HepG2 (cell line): ENCODE data around the gene BMF. TPM values are rescaled to one million over a fixed set of nuclear protein-coding genes. Genes with fewer than 3 reads are reported as not detected.
A peak's percentile ranks its signal among the peaks of the same experiment; 100 is the strongest.

ENCODE experiments used
- FOSL2 ChIP-seq: sonication (generic); formaldehyde crosslinking; IDR thresholded peaks from 2 replicates; pipeline ENCODE4 v1.4.0; 2020; ENCODE audit warnings: missing genetic modification reagents
- FOXP1 ChIP-seq, 2 experiments: fragments of 450-650 bp in 1 of 2; IDR thresholded peaks; 2 replicates each; pipeline ENCODE4 v1.6.1; 2017 to 2018; ENCODE audit warnings: antibody characterized with exemption in 1 of 2
- KAT2B ChIP-seq: fragments of 150-350 bp; IDR thresholded peaks from 2 replicates; pipeline ENCODE4 v1.6.1; 2014; ENCODE audit warnings: low read depth, low read length, borderline replicate concordance
- MAZ ChIP-seq, 2 experiments: sonication (generic) in 1 of 2; formaldehyde crosslinking in 1 of 2; IDR thresholded peaks; 2 replicates each; pipeline versions ENCODE4 v1.5.0 to v1.6.1; 2012 to 2020; ENCODE audit warnings: low read depth in 2 of 2, mild to moderate bottlenecking in 2 of 2, borderline replicate concordance in 1 of 2, improper control_type of control experiment in 1 of 2, low read length in 1 of 2, missing genetic modification reagents in 1 of 2, moderate library complexity in 1 of 2
- NFYB ChIP-seq: sonication (generic); formaldehyde crosslinking; IDR thresholded peaks from 2 replicates; pipeline ENCODE4 v1.4.0; 2020; ENCODE audit warnings: missing genetic modification reagents
- PAX8 ChIP-seq: sonication (generic); formaldehyde crosslinking; IDR thresholded peaks from 2 replicates; pipeline ENCODE4 v1.8.0; 2022; ENCODE audit warnings: mild to moderate bottlenecking, missing genetic modification reagents, borderline replicate concordance
- RFX5 ChIP-seq: IDR thresholded peaks from 2 replicates; pipeline ENCODE4 v1.6.1; 2011; ENCODE audit warnings: low read depth, low read length, improper control_type of control experiment
- SMARCC2 ChIP-seq: fragments of 450-650 bp; IDR thresholded peaks from 2 replicates; pipeline ENCODE4 v1.6.1; 2017; ENCODE audit warnings: antibody characterized with exemption, mild to moderate bottlenecking
- TOE1 ChIP-seq: sonication (generic); formaldehyde crosslinking; IDR thresholded peaks from 2 replicates; pipeline ENCODE4 v1.4.0; 2020; ENCODE audit warnings: mild to moderate bottlenecking, missing genetic modification reagents
- XRCC5 ChIP-seq: fragments of 200-400 bp; formaldehyde crosslinking; optimal IDR thresholded peaks from 2 replicates; pipeline ENCODE3; 2017; ENCODE audit warnings: mild to moderate bottlenecking, low read length
- ZNF331 ChIP-seq: sonication (generic); formaldehyde crosslinking; IDR thresholded peaks from 2 replicates; pipeline ENCODE4 v1.4.0; 2020; ENCODE audit warnings: missing genetic modification reagents
- ZNF629 ChIP-seq: sonication (generic); formaldehyde crosslinking; conservative IDR thresholded peaks from 2 replicates; pipeline ENCODE4 v1.5.0; 2020; ENCODE audit warnings: missing genetic modification reagents
- ZNF780A ChIP-seq: sonication (generic); formaldehyde crosslinking; IDR thresholded peaks from 2 replicates; pipeline ENCODE4 v1.8.0; 2022; ENCODE audit warnings: mild to moderate bottlenecking, missing genetic modification reagents, moderate library complexity
- ZSCAN30 ChIP-seq: sonication (generic); formaldehyde crosslinking; IDR thresholded peaks from 2 replicates; pipeline ENCODE4 v1.5.0; 2020; ENCODE audit warnings: mild to moderate bottlenecking, missing genetic modification reagents
- polyA plus RNA-seq, 8 experiments: library from polyadenylated mRNA; depleted of rRNA in 3 of 8; stranded (reverse) in 7 of 8; unstranded in 1 of 8; fragments of >200 nt; fragmentation: Illumina TruSeq in 4 of 8; extraction: Trizol in 4 of 8; gene quantifications; 2 replicates each; pipeline versions ENCODE4 v1.2.1 to v1.2.3, GENCODE V29; 2011 to 2016; ENCODE audit warnings: low read depth in 4 of 8, missing spikeins in 1 of 8, mixed read lengths in 1 of 8; ENCODE audit not compliant: insufficient read depth in 1 of 8
- total RNA-seq, 5 experiments: library from RNA; depleted of rRNA; stranded (reverse); fragments of >200 nt; fragmentation: Illumina TruSeq; extraction: Trizol; gene quantifications; 2 replicates each; pipeline ENCODE4 v1.2.3, GENCODE V29; 2016; ENCODE audit warnings: low read depth in 1 of 5
- TF ChIP-seq, protein P1 (sequence below): sonication (generic); formaldehyde crosslinking; IDR thresholded peaks from 2 replicates; pipeline ENCODE4 v1.4.0; 2020; ENCODE audit warnings: missing genetic modification reagents, mild to moderate bottlenecking, borderline replicate concordance
- TF ChIP-seq, protein P2 (sequence below): sonication (generic); formaldehyde crosslinking; IDR thresholded peaks from 2 replicates; pipeline ENCODE4 v1.4.0; 2020; ENCODE audit warnings: missing genetic modification reagents
- TF ChIP-seq, protein P3 (sequence below): sonication (generic); formaldehyde crosslinking; IDR thresholded peaks from 2 replicates; pipeline ENCODE4 v1.4.0; 2020; ENCODE audit warnings: missing genetic modification reagents
- TF ChIP-seq, protein P4 (sequence below): sonication (generic); formaldehyde crosslinking; IDR thresholded peaks from 2 replicates; pipeline ENCODE4 v1.4.0; 2020; ENCODE audit warnings: missing genetic modification reagents

The BMF gene
- total and polyA plus RNA-seq, 2 of the 13 experiments (the other 11 are each of a cell fraction or from before 2014, with no cell fraction given) = 8.7 to 15.9 TPM

DNA sequence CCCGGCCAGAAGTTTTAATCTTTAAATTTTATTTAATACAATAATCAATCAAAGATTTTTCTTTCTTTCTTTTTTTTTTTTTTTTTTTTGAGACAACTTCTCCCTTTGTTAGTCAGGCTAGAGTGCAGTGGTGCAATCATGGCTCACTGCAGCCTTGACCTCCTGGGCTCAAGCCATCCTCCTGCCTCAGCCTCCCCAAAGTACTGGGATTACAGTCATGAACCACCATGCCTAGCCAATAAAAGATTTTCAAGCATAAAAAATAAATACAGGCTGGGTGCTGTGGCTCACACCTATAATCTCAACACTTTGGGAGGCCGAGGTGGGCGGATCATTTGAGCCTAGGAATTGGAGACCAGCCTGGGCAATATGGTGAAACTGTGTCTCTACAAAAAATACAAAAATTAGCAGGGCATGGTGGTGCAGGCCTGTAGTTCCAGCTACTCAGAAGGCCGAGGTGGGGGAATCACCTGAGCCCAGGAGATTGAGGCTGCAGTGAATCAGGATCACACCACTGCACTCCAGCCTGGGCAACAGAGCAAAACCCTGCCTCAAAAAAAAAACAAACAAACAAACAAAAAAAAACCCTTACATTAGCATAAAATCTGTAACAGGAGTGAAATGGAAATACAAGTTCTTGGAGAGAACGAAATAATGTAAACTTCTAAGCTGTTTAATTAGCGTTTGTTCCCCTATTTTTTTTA lies 40.6 kb downstream of the BMF start (continued):
- TF ChIP-seq, protein P1, sequence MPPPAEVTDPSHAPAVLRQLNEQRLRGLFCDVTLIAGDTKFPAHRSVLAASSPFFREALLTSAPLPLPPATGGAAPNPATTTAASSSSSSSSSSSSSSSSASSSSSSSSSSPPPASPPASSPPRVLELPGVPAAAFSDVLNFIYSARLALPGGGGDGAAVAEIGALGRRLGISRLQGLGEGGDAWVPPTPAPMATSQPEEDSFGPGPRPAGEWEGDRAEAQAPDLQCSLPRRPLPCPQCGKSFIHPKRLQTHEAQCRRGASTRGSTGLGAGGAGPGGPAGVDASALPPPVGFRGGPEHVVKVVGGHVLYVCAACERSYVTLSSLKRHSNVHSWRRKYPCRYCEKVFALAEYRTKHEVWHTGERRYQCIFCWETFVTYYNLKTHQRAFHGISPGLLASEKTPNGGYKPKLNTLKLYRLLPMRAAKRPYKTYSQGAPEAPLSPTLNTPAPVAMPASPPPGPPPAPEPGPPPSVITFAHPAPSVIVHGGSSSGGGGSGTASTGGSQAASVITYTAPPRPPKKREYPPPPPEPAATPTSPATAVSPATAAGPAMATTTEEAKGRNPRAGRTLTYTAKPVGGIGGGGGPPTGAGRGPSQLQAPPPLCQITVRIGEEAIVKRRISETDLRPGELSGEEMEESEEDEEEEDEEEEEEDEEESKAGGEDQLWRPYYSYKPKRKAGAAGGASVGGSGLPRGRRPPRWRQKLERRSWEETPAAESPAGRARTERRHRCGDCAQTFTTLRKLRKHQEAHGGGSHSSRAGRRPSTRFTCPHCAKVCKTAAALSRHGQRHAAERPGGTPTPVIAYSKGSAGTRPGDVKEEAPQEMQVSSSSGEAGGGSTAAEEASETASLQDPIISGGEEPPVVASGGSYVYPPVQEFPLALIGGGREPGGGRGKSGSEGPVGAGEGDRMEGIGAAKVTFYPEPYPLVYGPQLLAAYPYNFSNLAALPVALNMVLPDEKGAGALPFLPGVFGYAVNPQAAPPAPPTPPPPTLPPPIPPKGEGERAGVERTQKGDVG (CRISPR knock-in tag) = no peak
- no peak for TF ChIP-seq ZNF780A (CRISPR knock-in tag)
- no peak for TF ChIP-seq NFYB (CRISPR knock-in tag)
- no peak for TF ChIP-seq ZNF629 (CRISPR knock-in tag)
- TF ChIP-seq ZNF331 (CRISPR knock-in tag) = no peak
- TF ChIP-seq, protein P2, sequence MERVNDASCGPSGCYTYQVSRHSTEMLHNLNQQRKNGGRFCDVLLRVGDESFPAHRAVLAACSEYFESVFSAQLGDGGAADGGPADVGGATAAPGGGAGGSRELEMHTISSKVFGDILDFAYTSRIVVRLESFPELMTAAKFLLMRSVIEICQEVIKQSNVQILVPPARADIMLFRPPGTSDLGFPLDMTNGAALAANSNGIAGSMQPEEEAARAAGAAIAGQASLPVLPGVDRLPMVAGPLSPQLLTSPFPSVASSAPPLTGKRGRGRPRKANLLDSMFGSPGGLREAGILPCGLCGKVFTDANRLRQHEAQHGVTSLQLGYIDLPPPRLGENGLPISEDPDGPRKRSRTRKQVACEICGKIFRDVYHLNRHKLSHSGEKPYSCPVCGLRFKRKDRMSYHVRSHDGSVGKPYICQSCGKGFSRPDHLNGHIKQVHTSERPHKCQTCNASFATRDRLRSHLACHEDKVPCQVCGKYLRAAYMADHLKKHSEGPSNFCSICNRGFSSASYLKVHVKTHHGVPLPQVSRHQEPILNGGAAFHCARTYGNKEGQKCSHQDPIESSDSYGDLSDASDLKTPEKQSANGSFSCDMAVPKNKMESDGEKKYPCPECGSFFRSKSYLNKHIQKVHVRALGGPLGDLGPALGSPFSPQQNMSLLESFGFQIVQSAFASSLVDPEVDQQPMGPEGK (CRISPR knock-in tag) = peak; percentile 62
- 0 out of 2 replicates have a peak, but pooled peaks have one; percentile 9 for TF ChIP-seq FOSL2 (CRISPR knock-in tag)
- no peak for TF ChIP-seq KAT2B
- TF ChIP-seq RFX5 = no peak
- TF ChIP-seq, protein P3, sequence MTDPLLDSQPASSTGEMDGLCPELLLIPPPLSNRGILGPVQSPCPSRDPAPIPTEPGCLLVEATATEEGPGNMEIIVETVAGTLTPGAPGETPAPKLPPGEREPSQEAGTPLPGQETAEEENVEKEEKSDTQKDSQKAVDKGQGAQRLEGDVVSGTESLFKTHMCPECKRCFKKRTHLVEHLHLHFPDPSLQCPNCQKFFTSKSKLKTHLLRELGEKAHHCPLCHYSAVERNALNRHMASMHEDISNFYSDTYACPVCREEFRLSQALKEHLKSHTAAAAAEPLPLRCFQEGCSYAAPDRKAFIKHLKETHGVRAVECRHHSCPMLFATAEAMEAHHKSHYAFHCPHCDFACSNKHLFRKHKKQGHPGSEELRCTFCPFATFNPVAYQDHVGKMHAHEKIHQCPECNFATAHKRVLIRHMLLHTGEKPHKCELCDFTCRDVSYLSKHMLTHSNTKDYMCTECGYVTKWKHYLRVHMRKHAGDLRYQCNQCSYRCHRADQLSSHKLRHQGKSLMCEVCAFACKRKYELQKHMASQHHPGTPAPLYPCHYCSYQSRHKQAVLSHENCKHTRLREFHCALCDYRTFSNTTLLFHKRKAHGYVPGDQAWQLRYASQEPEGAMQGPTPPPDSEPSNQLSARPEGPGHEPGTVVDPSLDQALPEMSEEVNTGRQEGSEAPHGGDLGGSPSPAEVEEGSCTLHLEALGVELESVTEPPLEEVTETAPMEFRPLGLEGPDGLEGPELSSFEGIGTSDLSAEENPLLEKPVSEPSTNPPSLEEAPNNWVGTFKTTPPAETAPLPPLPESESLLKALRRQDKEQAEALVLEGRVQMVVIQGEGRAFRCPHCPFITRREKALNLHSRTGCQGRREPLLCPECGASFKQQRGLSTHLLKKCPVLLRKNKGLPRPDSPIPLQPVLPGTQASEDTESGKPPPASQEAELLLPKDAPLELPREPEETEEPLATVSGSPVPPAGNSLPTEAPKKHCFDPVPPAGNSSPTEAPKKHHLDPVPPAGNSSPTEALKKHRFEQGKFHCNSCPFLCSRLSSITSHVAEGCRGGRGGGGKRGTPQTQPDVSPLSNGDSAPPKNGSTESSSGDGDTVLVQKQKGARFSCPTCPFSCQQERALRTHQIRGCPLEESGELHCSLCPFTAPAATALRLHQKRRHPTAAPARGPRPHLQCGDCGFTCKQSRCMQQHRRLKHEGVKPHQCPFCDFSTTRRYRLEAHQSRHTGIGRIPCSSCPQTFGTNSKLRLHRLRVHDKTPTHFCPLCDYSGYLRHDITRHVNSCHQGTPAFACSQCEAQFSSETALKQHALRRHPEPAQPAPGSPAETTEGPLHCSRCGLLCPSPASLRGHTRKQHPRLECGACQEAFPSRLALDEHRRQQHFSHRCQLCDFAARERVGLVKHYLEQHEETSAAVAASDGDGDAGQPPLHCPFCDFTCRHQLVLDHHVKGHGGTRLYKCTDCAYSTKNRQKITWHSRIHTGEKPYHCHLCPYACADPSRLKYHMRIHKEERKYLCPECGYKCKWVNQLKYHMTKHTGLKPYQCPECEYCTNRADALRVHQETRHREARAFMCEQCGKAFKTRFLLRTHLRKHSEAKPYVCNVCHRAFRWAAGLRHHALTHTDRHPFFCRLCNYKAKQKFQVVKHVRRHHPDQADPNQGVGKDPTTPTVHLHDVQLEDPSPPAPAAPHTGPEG (CRISPR knock-in tag) = no peak
- TF ChIP-seq, protein P4, sequence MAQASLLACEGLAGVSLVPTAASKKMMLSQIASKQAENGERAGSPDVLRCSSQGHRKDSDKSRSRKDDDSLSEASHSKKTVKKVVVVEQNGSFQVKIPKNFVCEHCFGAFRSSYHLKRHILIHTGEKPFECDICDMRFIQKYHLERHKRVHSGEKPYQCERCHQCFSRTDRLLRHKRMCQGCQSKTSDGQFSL = peak; percentile 17; the same call in 1 of the 2 replicates
- no peak for TF ChIP-seq TOE1 (CRISPR knock-in tag)
- no peak for TF ChIP-seq PAX8 (CRISPR knock-in tag)
- no peak for TF ChIP-seq MAZ (IDR thresholded peaks at IDR 0.05; ENCODE audit: borderline replicate concordance, low read depth, low read length)
- TF ChIP-seq MAZ (CRISPR knock-in tag; IDR thresholded peaks at IDR 0.05; ENCODE audit: low read depth) = no peak
- TF ChIP-seq SMARCC2 = no peak
- TF ChIP-seq XRCC5 = no peak
- TF ChIP-seq FOXP1 (IDR thresholded peaks at IDR 0.05) = no peak
- TF ChIP-seq FOXP1 (CRISPR knock-in tag; IDR thresholded peaks at IDR 0.05) = no peak
- no peak for TF ChIP-seq ZSCAN30 (CRISPR knock-in tag)
